OCI-LY1 (cell line): Measurements from ENCODE around the gene TANGO6.

Experiments used
- EZH2 ChIP-seq: fragments of 200-600 bp; sonication (generic), shearing (Covaris generic); IDR thresholded peaks from 2 replicates; pipeline ENCODE4 v1.8.0; 2017; ENCODE audit warnings: borderline replicate concordance, mixed run types, mild to moderate bottlenecking, antibody characterized with exemption, low read length, moderate library complexity, mixed read lengths
- TF ChIP-seq, protein P1 (sequence below): fragments of 200-600 bp; sonication (generic), shearing (Covaris generic); IDR thresholded peaks from 2 replicates; pipeline ENCODE4 v1.5.1; 2017; ENCODE audit warnings: mild to moderate bottlenecking, antibody characterized with exemption, low read length, moderate library complexity, mixed read lengths

- no peak for TF ChIP-seq EZH2
- TF ChIP-seq, protein P1, sequence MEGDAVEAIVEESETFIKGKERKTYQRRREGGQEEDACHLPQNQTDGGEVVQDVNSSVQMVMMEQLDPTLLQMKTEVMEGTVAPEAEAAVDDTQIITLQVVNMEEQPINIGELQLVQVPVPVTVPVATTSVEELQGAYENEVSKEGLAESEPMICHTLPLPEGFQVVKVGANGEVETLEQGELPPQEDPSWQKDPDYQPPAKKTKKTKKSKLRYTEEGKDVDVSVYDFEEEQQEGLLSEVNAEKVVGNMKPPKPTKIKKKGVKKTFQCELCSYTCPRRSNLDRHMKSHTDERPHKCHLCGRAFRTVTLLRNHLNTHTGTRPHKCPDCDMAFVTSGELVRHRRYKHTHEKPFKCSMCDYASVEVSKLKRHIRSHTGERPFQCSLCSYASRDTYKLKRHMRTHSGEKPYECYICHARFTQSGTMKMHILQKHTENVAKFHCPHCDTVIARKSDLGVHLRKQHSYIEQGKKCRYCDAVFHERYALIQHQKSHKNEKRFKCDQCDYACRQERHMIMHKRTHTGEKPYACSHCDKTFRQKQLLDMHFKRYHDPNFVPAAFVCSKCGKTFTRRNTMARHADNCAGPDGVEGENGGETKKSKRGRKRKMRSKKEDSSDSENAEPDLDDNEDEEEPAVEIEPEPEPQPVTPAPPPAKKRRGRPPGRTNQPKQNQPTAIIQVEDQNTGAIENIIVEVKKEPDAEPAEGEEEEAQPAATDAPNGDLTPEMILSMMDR: no peak
These were observed 59.6 kb downstream of the TANGO6 start for GRCh38 chr16:68902969-68903345.
